Measurements from ENCODE around the gene CUL9. TPM values are rescaled to one million over a fixed set of nuclear protein-coding genes. Genes with fewer than 3 reads are reported as not detected.

The CUL9 gene
- polyA plus RNA-seq, 1 donor from 2014 or later, result 65.0 TPM

DNA sequence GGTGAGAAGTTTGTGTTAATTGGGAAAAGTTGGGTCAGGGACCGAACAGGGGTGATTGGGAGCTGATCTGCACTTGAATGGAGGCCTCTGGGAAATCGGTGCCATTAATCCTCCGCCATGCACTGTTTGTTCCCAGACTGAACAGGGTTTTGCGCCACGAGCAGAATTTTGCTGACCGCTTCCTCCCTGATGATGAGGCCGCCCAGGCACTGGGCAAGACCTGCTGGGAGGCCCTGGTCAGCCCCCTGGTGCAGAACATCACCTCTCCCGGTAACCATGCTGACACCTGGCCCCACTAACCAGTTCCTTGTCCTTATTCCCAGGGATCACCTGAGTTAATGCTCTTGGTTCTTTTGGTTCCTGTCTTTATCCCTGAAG lies 21.7 kb downstream of the CUL9 start:
- no peak overlapping the region for H3K27ac ChIP-seq (ENCODE audit: low read length)
- H3K79me2 ChIP-seq (replicated peaks; ENCODE audit: insufficient read depth, low read length), result no peaks in the 10 kb centered on the region
- no peaks in the 10 kb centered on the region for H3K36me3 ChIP-seq (ENCODE audit: insufficient read depth, low read length)
- no peaks in the 10 kb centered on the region for H3K9me3 ChIP-seq (ENCODE audit: low read length)
- no peaks in the 10 kb centered on the region for H3K27me3 ChIP-seq (ENCODE audit: insufficient read depth, low read depth, low read length)
- no peak overlapping the region for H3K4me3 ChIP-seq (ENCODE audit: low read length)
- H3K9ac ChIP-seq (ENCODE audit: low read length), result no peak overlapping the region
- no peaks in the 10 kb centered on the region for H4K20me1 ChIP-seq (ENCODE audit: insufficient read depth)
- H2AFZ ChIP-seq (ENCODE audit: low read depth, low read length), result no peak overlapping the region
- no peaks in the 10 kb centered on the region for H3F3A ChIP-seq (ENCODE audit: insufficient read depth, low read length, poor library complexity, severe bottlenecking)
- no peaks in the 10 kb centered on the region for H3K9me2 ChIP-seq (ENCODE audit: insufficient read depth, low read length)
- TF ChIP-seq, protein P1, sequence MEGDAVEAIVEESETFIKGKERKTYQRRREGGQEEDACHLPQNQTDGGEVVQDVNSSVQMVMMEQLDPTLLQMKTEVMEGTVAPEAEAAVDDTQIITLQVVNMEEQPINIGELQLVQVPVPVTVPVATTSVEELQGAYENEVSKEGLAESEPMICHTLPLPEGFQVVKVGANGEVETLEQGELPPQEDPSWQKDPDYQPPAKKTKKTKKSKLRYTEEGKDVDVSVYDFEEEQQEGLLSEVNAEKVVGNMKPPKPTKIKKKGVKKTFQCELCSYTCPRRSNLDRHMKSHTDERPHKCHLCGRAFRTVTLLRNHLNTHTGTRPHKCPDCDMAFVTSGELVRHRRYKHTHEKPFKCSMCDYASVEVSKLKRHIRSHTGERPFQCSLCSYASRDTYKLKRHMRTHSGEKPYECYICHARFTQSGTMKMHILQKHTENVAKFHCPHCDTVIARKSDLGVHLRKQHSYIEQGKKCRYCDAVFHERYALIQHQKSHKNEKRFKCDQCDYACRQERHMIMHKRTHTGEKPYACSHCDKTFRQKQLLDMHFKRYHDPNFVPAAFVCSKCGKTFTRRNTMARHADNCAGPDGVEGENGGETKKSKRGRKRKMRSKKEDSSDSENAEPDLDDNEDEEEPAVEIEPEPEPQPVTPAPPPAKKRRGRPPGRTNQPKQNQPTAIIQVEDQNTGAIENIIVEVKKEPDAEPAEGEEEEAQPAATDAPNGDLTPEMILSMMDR (IDR thresholded peaks at IDR 0.05; ENCODE audit: poor library complexity, severe bottlenecking), result no peak
- TF ChIP-seq, protein P2, sequence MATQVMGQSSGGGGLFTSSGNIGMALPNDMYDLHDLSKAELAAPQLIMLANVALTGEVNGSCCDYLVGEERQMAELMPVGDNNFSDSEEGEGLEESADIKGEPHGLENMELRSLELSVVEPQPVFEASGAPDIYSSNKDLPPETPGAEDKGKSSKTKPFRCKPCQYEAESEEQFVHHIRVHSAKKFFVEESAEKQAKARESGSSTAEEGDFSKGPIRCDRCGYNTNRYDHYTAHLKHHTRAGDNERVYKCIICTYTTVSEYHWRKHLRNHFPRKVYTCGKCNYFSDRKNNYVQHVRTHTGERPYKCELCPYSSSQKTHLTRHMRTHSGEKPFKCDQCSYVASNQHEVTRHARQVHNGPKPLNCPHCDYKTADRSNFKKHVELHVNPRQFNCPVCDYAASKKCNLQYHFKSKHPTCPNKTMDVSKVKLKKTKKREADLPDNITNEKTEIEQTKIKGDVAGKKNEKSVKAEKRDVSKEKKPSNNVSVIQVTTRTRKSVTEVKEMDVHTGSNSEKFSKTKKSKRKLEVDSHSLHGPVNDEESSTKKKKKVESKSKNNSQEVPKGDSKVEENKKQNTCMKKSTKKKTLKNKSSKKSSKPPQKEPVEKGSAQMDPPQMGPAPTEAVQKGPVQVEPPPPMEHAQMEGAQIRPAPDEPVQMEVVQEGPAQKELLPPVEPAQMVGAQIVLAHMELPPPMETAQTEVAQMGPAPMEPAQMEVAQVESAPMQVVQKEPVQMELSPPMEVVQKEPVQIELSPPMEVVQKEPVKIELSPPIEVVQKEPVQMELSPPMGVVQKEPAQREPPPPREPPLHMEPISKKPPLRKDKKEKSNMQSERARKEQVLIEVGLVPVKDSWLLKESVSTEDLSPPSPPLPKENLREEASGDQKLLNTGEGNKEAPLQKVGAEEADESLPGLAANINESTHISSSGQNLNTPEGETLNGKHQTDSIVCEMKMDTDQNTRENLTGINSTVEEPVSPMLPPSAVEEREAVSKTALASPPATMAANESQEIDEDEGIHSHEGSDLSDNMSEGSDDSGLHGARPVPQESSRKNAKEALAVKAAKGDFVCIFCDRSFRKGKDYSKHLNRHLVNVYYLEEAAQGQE (IDR thresholded peaks at IDR 0.05; ENCODE audit: borderline replicate concordance), result no peak
- no peak for TF ChIP-seq EP300 (conservative IDR thresholded peaks at IDR 0.05; ENCODE audit: poor library complexity, severe bottlenecking)
- no peak for TF ChIP-seq TAF1 (IDR thresholded peaks at IDR 0.05; ENCODE audit: low read depth)
- TF ChIP-seq MXI1 (conservative IDR thresholded peaks at IDR 0.05; ENCODE audit: poor library complexity, severe bottlenecking), result no peak
- TF ChIP-seq SMC3 (conservative IDR thresholded peaks at IDR 0.05; ENCODE audit: poor library complexity), result no peak
- no peak for TF ChIP-seq EZH2 (IDR thresholded peaks at IDR 0.05; ENCODE audit: borderline replicate concordance, insufficient read depth, low read length, poor library complexity, severe bottlenecking)
- TF ChIP-seq POLR2AphosphoS5 (IDR thresholded peaks at IDR 0.05), result no peak
- no peak for TF ChIP-seq RAD21 (conservative IDR thresholded peaks at IDR 0.05)
- no peak overlapping the region for H3K4me2 ChIP-seq (ENCODE audit: low read length)

DNA sequence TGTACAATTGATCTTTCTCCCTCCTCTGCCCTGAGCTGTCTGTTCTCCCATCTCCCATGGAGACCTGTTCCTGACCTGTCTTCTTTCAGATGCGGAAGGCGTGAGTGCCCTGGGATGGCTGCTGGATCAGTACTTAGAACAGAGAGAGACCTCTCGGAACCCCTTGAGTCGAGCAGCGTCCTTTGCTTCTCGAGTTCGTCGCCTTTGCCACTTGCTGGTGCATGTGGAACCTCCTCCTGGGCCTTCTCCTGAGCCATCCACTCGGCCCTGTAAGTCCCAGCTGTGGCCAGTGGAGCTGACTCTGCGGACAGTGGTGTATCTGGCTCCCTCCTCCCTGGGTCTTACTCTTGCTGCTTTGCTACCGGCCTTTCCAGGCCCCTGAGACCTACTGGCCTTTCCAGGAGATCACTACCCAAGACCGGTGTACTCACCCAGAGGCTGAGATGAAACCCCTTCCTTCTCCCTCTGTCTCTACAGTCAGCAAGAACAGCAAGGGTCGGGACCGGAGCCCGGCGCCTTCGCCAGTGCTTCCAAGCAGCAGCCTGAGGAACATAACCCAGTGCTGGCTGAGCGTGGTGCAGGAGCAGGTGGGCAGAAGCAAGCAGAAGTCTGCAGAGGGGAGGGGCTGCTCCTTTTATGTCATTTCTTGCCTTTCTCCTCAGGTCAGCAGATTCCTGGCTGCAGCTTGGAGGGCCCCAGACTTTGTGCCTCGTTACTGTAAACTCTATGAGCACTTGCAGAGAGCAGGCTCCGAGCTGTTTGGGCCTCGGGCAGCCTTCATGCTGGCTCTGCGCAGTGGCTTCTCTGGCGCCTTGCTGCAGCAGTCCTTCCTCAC lies 22.5 kb downstream of the CUL9 start:
- H3K36me3 ChIP-seq (ENCODE audit: insufficient read depth, low read length), result no peaks in the 10 kb centered on the region
- no peak overlapping the region for H3K27ac ChIP-seq (ENCODE audit: low read length)
- H2AFZ ChIP-seq (ENCODE audit: low read depth, low read length), result no peak overlapping the region

More for the DNA sequence above, 22.5 kb downstream of the CUL9 start:
- Histone ChIP-seq H3K79me2 (replicated peaks; ENCODE audit: insufficient read depth, low read length) (no peaks in the 10 kb centered on the region), H3K4me2 (ENCODE audit: low read length) (no peak overlapping the region), H3K9ac (ENCODE audit: low read length) (no peak overlapping the region), H3K9me3 (ENCODE audit: low read length) (no peaks in the 10 kb centered on the region), H3K4me3 (ENCODE audit: low read length) (no peak overlapping the region), H3K9me2 (ENCODE audit: insufficient read depth, low read length) (no peaks in the 10 kb centered on the region), H3K27me3 (ENCODE audit: insufficient read depth, low read depth, low read length) (no peaks in the 10 kb centered on the region), H4K20me1 (ENCODE audit: insufficient read depth) (no peaks in the 10 kb centered on the region), H3F3A (ENCODE audit: insufficient read depth, low read length, poor library complexity, severe bottlenecking) (no peaks in the 10 kb centered on the region)
- TF ChIP-seq RAD21 (conservative IDR thresholded peaks at IDR 0.05) (no peak), POLR2AphosphoS5 (IDR thresholded peaks at IDR 0.05) (no peak), SMC3 (conservative IDR thresholded peaks at IDR 0.05; ENCODE audit: poor library complexity) (no peak), TAF1 (IDR thresholded peaks at IDR 0.05; ENCODE audit: low read depth) (no peak), EZH2 (IDR thresholded peaks at IDR 0.05; ENCODE audit: borderline replicate concordance, insufficient read depth, low read length, poor library complexity, severe bottlenecking) (no peak), EP300 (conservative IDR thresholded peaks at IDR 0.05; ENCODE audit: poor library complexity, severe bottlenecking) (no peak), MXI1 (conservative IDR thresholded peaks at IDR 0.05; ENCODE audit: poor library complexity, severe bottlenecking) (no peak)
- TF ChIP-seq, protein P1 (IDR thresholded peaks at IDR 0.05; ENCODE audit: poor library complexity, severe bottlenecking), result no peak
- TF ChIP-seq, protein P2 (IDR thresholded peaks at IDR 0.05; ENCODE audit: borderline replicate concordance), result no peak
